GM23338 (cell line): Measurements from ENCODE around the gene PODN. TPM values are rescaled to one million over a fixed set of nuclear protein-coding genes. Genes with fewer than 3 reads are reported as not detected.

Experiments used
- ATAC-seq: fragments of 200-7000 bp; cut with Tn5 transposase; 3 replicates; pipeline ENCODE4 v1.9.1; 2020
- DNase-seq: peaks from one replicate; pipeline ENCODE4 v3.0.0-alpha.2; 2015; ENCODE audit warnings: low spot score
- H2AFZ ChIP-seq: fragments of 200-600 bp; sonication (generic); 2 replicates; pipeline ENCODE4 v1.8.0; 2016; ENCODE audit warnings: antibody characterized with exemption, mild to moderate bottlenecking, moderate library complexity
- H3F3A ChIP-seq: fragments of 200-600 bp; sonication (generic); replicated peaks from 2 replicates; pipeline ENCODE4 v1.8.0; 2017; ENCODE audit warnings: antibody characterized with exemption, mixed run types, low read depth
- H3K27ac ChIP-seq: fragments of 200-600 bp; sonication (generic); 2 replicates; pipeline ENCODE4 v1.6.1; 2016; ENCODE audit warnings: low read depth
- H3K27me3 ChIP-seq: fragments of 200-600 bp; sonication (generic); 2 replicates; pipeline ENCODE4 v1.8.0; 2016; ENCODE audit warnings: mild to moderate bottlenecking, mixed run types, moderate library complexity; ENCODE audit not compliant: insufficient read depth
- H3K36me3 ChIP-seq: fragments of 200-600 bp; sonication (generic); 2 replicates; pipeline ENCODE4 v1.8.0; 2016; ENCODE audit warnings: mild to moderate bottlenecking; ENCODE audit not compliant: insufficient read depth
- H3K4me1 ChIP-seq: fragments of 200-600 bp; sonication (generic); 2 replicates; pipeline ENCODE4 v1.8.0; 2016; ENCODE audit warnings: mild to moderate bottlenecking, moderate library complexity; ENCODE audit not compliant: insufficient read depth
- H3K4me2 ChIP-seq: fragments of 200-600 bp; sonication (generic); 2 replicates; pipeline ENCODE4 v1.7.1; 2017; ENCODE audit warnings: mixed run types
- H3K4me3 ChIP-seq: fragments of 200-600 bp; sonication (generic); 2 replicates; pipeline ENCODE4 v1.6.1; 2016; ENCODE audit warnings: mixed run types
- H3K79me2 ChIP-seq: fragments of 200-600 bp; sonication (generic); replicated peaks from 2 replicates; pipeline ENCODE4 v1.8.0; 2017; ENCODE audit warnings: mild to moderate bottlenecking; ENCODE audit not compliant: insufficient read depth
- H3K9me2 ChIP-seq: fragments of 200-600 bp; sonication (generic); 2 replicates; pipeline ENCODE4 v1.8.0; 2017; ENCODE audit not compliant: insufficient read depth
- H4K20me1 ChIP-seq: fragments of 200-600 bp; sonication (generic); replicated peaks from 2 replicates; pipeline ENCODE4 v1.8.0; 2017; ENCODE audit warnings: mild to moderate bottlenecking; ENCODE audit not compliant: insufficient read depth
- H3K27ac Mint-ChIP-seq: 2 replicates; pipeline ENCODE4 v1.8.0; 2020; ENCODE audit warnings: inconsistent platforms, mild to moderate bottlenecking, moderate library complexity, mixed read lengths
- H3K27me3 Mint-ChIP-seq: 3 replicates; pipeline ENCODE4 v1.8.0; 2022; ENCODE audit warnings: low read depth, mild to moderate bottlenecking, moderate library complexity, mixed read lengths, inconsistent platforms; ENCODE audit not compliant: insufficient read depth, poor library complexity
- H3K36me3 Mint-ChIP-seq: 3 replicates; pipeline ENCODE4 v1.8.0; 2021; ENCODE audit warnings: low read depth, mild to moderate bottlenecking, inconsistent platforms, moderate library complexity, mixed read lengths
- H3K4me1 Mint-ChIP-seq: 3 replicates; pipeline ENCODE4 v1.8.0; 2020; ENCODE audit warnings: mild to moderate bottlenecking, inconsistent platforms, mixed read lengths
- H3K4me3 Mint-ChIP-seq: 3 replicates; pipeline ENCODE4 v1.8.0; 2021; ENCODE audit warnings: moderate library complexity, mild to moderate bottlenecking, inconsistent platforms, mixed read lengths
- H3K9me3 Mint-ChIP-seq: 3 replicates; pipeline ENCODE4 v1.8.0; 2020; ENCODE audit warnings: moderate library complexity, mild to moderate bottlenecking, inconsistent platforms, mixed read lengths
- CREB1 ChIP-seq: fragments of 250-450 bp; sonication (Bioruptor Pico); IDR thresholded peaks from 2 replicates; pipeline ENCODE4 v1.5.0; 2020; ENCODE audit warnings: low read depth, mild to moderate bottlenecking, moderate library complexity
- EZH2 ChIP-seq: fragments of 200-600 bp; sonication (generic); IDR thresholded peaks from one replicate; pipeline ENCODE4 v1.8.0; 2017; ENCODE audit warnings: antibody characterized with exemption, mild to moderate bottlenecking, low read depth; ENCODE audit not compliant: unreplicated experiment
- NANOG ChIP-seq: IDR thresholded peaks from 2 replicates; pipeline ENCODE4 v1.6.1; 2016; ENCODE audit warnings: antibody characterized with exemption, borderline replicate concordance
- POLR2AphosphoS5 ChIP-seq: IDR thresholded peaks from 2 replicates; pipeline ENCODE4 v1.6.1; 2016; ENCODE audit warnings: antibody characterized with exemption, low read depth
- STAT1 ChIP-seq: IDR thresholded peaks from one replicate; pipeline ENCODE4 v1.6.1; 2016; ENCODE audit warnings: antibody characterized with exemption; ENCODE audit not compliant: unreplicated experiment
- polyA plus RNA-seq: library from polyadenylated mRNA; unstranded; fragments of >200 nt; fragmentation: Nextera tagmentation; extraction: Ambion mirVana; gene quantifications from 2 replicates; pipeline ENCODE4 v1.2.1, GENCODE V29; 2016
- total RNA-seq: library from RNA; depleted of rRNA; stranded (reverse); fragments of >200 nt; shearing (Covaris generic); gene quantifications from 2 replicates; pipeline ENCODE4 v1.2.3, GENCODE V29; 2014
- TF ChIP-seq, protein P1 (sequence below), 2 experiments: fragments of 200-600 bp in 1 of 2; sonication (generic) in 1 of 2; conservative IDR thresholded peaks; 2 replicates each; pipeline versions ENCODE4 v1.5.1 to v1.6.1; 2016 to 2017; ENCODE audit warnings: antibody characterized with exemption in 2 of 2, low read depth in 2 of 2, mild to moderate bottlenecking in 2 of 2, moderate library complexity in 1 of 2
- TF ChIP-seq, protein P2 (sequence below): fragments of 250-450 bp; sonication (Bioruptor Pico); IDR thresholded peaks from 2 replicates; pipeline ENCODE4 v1.5.0; 2020; ENCODE audit warnings: mild to moderate bottlenecking, moderate library complexity

Gene PODN
- total and polyA plus RNA-seq, 2 experiments from 2014 or later = 0.16 to 0.24 TPM

GRCh38 chr1:53129891-53130597, 68.0 kb downstream of the PODN start (continued):
- TF ChIP-seq POLR2AphosphoS5 (no peak), STAT1 (no peak)
- TF ChIP-seq, protein P1, sequence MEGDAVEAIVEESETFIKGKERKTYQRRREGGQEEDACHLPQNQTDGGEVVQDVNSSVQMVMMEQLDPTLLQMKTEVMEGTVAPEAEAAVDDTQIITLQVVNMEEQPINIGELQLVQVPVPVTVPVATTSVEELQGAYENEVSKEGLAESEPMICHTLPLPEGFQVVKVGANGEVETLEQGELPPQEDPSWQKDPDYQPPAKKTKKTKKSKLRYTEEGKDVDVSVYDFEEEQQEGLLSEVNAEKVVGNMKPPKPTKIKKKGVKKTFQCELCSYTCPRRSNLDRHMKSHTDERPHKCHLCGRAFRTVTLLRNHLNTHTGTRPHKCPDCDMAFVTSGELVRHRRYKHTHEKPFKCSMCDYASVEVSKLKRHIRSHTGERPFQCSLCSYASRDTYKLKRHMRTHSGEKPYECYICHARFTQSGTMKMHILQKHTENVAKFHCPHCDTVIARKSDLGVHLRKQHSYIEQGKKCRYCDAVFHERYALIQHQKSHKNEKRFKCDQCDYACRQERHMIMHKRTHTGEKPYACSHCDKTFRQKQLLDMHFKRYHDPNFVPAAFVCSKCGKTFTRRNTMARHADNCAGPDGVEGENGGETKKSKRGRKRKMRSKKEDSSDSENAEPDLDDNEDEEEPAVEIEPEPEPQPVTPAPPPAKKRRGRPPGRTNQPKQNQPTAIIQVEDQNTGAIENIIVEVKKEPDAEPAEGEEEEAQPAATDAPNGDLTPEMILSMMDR (conservative IDR thresholded peaks at IDR 0.05; ENCODE audit: low read depth in 2 of 2) = no peak

GRCh38 chr1:53130598-53130877, 68.5 kb downstream of the PODN start:
- ATAC-seq (no peak), DNase-seq (no peak)
- TF ChIP-seq NANOG (no peak), CREB1 (no peak), EZH2 (no peak)
- TF ChIP-seq, protein P2, sequence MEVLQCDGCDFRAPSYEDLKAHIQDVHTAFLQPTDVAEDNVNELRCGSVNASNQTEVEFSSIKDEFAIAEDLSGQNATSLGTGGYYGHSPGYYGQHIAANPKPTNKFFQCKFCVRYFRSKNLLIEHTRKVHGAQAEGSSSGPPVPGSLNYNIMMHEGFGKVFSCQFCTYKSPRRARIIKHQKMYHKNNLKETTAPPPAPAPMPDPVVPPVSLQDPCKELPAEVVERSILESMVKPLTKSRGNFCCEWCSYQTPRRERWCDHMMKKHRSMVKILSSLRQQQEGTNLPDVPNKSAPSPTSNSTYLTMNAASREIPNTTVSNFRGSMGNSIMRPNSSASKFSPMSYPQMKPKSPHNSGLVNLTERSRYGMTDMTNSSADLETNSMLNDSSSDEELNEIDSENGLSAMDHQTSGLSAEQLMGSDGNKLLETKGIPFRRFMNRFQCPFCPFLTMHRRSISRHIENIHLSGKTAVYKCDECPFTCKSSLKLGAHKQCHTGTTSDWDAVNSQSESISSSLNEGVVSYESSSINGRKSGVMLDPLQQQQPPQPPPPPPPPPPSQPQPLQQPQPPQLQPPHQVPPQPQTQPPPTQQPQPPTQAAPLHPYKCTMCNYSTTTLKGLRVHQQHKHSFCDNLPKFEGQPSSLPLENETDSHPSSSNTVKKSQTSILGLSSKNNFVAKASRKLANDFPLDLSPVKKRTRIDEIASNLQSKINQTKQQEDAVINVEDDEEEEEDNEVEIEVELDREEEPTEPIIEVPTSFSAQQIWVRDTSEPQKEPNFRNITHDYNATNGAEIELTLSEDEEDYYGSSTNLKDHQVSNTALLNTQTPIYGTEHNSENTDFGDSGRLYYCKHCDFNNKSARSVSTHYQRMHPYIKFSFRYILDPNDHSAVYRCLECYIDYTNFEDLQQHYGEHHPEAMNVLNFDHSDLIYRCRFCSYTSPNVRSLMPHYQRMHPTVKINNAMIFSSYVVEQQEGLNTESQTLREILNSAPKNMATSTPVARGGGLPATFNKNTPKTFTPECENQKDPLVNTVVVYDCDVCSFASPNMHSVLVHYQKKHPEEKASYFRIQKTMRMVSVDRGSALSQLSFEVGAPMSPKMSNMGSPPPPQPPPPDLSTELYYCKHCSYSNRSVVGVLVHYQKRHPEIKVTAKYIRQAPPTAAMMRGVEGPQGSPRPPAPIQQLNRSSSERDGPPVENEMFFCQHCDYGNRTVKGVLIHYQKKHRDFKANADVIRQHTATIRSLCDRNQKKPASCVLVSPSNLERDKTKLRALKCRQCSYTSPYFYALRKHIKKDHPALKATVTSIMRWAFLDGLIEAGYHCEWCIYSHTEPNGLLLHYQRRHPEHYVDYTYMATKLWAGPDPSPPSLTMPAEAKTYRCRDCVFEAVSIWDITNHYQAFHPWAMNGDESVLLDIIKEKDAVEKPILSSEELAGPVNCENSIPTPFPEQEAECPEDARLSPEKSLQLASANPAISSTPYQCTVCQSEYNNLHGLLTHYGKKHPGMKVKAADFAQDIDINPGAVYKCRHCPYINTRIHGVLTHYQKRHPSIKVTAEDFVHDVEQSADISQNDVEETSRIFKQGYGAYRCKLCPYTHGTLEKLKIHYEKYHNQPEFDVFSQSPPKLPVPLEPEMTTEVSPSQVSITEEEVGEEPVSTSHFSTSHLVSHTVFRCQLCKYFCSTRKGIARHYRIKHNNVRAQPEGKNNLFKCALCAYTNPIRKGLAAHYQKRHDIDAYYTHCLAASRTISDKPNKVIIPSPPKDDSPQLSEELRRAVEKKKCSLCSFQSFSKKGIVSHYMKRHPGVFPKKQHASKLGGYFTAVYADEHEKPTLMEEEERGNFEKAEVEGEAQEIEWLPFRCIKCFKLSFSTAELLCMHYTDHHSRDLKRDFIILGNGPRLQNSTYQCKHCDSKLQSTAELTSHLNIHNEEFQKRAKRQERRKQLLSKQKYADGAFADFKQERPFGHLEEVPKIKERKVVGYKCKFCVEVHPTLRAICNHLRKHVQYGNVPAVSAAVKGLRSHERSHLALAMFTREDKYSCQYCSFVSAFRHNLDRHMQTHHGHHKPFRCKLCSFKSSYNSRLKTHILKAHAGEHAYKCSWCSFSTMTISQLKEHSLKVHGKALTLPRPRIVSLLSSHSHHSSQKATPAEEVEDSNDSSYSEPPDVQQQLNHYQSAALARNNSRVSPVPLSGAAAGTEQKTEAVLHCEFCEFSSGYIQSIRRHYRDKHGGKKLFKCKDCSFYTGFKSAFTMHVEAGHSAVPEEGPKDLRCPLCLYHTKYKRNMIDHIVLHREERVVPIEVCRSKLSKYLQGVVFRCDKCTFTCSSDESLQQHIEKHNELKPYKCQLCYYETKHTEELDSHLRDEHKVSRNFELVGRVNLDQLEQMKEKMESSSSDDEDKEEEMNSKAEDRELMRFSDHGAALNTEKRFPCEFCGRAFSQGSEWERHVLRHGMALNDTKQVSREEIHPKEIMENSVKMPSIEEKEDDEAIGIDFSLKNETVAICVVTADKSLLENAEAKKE (CRISPR knock-in tag) = no peak
- H3K36me3 ChIP-seq = no peaks in the 10 kb centered on the region
- H3K4me1 ChIP-seq = no peaks in the 10 kb centered on the region
- H3K4me3 ChIP-seq = no peak overlapping the region
- Mint-ChIP-seq H3K36me3 (peaks cover 3% of the 10 kb centered on the region; the same call in 1 of the 3 replicates), H3K4me1 (peaks cover 5% of the 10 kb centered on the region; the same call in 1 of the 3 replicates), H3K27ac (no peak overlapping the region), H3K4me3 (no peak overlapping the region), H3K27me3 (peaks cover 3% of the 10 kb centered on the region), H3K9me3 (no peaks in the 10 kb centered on the region)
- no peaks in the 10 kb centered on the region for H3F3A ChIP-seq
- H4K20me1 ChIP-seq = no peaks in the 10 kb centered on the region
- no peaks in the 10 kb centered on the region for H3K79me2 ChIP-seq
- no peak overlapping the region for H3K4me2 ChIP-seq
- no peak overlapping the region for H2AFZ ChIP-seq
- H3K27ac ChIP-seq = no peak overlapping the region
- no peaks in the 10 kb centered on the region for H3K9me2 ChIP-seq
- no peaks in the 10 kb centered on the region for H3K27me3 ChIP-seq
